Kidney glomerular epithelial cell (primary cell): Measurements from ENCODE around the gene KNDC1.

Source experiments
- DNase-seq: peaks from one replicate; lab custom pipeline; 2025; lab: John Stamatoyannopoulos, UW

Gene KNDC1

DNA sequence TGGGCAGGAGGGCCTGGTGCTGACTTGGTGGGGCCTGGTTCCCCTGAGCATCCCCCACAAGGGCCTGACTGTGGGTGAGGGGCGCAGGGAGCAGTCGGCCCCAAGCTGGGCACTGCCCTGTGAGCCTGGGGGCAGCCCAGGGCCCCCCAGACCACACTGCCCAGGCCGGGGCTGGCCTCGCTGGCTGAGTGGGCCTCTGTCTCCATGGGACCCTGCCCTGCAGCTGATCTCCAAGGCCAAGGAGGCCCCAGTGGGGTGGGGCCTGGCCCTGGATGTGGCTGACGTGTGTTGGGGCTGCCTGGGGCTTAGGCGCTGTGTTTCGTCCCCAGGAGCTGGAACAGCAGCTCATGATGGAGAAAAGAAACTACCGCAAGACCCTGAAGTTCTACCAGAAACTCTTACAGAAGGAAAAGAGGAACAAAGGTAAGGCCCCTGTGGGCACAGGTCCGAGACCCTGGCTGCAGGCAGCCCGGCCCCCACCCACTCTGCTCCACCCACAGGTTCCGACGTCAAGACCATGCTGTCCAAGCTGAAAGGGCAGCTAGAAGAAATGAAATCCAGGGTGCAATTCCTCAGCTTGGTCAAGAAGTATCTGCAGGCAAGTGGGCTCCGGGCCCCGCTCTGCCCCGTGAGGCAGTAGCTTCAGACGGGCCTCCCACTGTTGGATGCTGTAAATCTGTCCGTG is 46.5 kb downstream of the KNDC1 start:
- DNase-seq = no peak

DNA sequence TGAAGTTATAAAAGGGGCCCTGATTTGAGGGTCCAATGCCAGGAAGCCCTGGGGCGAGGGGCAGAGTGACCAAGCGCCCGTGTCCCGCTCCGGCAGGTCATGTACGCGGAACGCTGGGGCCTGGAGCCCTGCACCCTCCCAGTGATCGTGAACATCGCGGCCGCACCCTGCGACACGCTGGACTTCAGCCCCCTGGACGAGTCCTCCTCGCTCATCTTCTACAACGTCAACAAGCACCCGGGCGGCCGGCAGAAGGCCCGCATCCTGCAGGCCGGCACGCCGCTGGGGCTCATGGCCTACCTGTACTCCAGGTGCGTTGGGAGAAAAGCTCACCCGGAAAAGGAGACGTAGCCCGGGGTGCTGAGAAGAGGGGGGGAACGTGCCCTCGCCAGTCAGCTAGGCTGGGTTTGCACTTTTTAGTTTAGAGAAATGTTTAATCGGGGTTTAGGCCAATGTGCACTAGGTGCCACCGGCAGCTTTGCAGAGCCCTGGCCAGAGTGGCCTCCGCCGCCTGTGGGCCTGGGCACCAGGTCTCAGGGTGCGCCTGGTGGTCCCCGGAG is 47.1 kb downstream of the KNDC1 start:
- no peak for DNase-seq

GRCh38 chr10:133207627-133208026 is 47.6 kb downstream of the KNDC1 start:
- no peak for DNase-seq

DNA sequence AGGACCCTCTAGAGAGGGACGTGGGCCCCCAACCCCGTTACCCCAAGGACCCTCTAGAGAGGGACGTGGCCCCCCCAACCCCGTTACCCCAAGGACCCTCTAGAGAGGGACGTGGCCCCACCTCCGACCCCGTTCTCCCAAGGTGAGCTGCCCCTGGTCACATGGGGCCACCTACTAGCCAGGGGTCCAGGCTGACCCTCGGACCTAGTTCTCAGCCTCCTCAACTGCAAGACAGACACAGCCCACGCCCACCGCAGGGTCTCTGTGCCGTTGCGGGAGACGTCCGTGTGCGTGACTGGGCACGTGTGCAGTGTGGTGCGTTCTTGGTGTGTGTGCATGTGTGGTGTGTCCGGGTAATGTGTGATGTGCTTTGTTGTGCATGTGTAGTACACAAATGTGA is 48.4 kb downstream of the KNDC1 start:
- DNase-seq = no peak

DNA sequence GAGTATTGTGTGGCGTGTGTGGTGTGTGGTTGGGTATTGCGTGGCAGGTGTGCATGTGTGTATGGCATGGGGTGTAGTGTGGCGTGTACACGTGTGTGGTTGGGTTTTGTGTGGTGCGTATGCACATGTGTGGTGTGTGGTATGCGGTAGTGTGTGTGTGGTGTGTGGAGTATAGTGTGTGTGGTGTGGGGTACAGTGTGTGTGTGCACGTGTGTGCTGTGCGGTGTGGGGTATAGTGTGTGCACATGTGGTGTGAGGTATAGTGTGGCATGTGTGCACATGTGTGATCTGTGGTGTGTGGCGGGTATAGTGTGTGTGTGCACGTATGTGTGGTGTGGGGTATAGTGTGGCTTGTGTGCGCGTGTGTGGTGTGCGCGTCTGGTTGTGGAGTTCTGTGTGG is 49.1 kb downstream of the KNDC1 start:
- DNase-seq = no peak

DNA sequence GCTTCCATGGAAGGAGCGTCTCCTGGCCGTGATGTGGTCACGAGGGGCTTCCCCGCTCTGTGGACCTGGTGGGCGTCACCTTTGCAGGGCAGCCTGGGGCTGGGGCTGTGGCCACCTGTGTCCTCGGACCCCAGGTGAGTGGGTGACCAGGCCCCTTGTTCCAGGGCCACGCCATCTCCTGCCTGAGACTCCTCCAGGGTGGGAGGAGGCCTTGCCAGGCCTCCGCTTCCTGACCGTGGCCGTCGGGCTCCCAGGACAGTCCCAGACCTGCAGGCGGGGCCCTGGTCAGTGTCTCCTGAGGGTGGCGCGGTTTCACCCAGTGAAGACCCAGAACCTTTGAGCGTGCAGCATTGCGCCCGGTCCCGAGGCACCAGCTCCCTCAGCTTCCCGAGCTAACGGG is 49.6 kb downstream of the KNDC1 start:
- DNase-seq = no peak

DNA sequence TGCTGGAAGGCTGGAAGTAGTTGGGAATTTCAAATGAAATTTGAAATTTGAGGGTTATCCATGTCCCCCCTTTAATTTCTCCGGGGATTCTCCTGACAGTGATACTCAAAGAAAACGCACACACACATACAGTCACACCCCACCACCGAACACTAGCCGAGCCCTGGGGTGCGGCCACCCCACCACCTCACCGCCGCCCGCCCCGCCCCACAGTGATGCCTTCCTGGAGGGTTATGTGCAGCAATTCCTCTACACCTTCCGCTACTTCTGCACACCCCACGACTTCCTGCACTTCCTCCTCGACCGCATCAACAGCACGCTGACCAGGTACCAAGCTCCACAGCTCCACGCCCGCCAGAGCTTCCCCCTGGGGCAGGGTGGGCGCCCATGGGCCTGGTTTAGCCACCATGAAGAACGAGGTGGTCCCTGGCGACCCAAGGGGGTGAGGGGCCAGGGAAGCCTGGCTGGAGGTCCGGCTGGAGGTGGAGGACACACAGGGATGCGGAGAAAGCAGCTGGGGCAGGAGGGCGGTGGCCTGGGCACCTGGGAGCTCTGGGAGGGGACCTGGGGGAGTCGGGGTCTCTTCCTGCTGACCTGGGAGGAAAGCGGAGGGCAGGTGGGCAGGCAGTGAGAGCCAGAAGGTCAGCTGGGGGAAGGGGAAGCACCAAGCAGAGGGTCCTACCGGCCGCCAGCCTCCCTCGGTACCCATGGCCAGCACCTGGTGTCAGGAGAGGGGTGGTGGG is 50.5 kb downstream of the KNDC1 start:
- no peak for DNase-seq

GRCh38 chr10:133211141-133211830 is 51.3 kb downstream of the KNDC1 start:
- DNase-seq = no peak

DNA sequence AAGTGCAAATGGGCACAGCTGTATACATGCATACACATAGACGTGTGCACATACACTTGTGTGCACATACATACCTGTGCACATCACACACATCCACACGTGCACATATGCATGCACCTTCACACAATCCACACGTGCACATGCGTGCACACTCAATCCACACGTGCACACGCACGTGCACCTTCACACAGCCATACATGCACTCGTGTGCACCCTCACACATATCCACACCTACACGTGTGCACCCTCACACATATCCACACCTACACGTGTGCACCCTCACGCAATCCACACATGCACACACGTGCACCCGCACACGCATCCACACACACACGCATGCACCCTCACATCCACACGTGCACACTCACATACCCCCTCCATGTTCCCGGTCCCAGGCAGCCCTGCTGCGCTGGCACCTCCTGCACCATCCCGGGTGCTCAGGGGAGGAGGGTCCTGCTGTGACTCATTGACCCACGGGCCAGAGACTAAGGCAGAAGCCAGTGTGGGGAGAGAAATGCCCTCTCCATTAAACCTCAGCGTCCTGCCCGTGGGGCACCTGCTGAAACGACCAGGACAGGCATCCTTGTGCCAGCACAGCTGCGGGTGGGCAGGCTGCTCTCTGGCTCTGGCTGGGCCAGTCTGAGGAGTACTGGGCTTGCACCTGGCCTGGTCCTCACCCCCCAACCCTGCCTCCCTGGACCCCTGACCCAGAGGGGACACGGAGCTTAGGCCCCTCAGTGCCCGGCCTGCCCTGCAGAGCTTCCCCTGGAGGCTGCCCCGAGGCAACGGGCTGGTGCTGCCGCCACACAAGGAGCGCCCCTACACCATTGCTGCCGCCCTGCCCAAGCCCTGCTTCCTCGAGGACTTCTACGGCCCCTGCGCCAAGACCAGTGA is 52.2 kb downstream of the KNDC1 start:
- no peak for DNase-seq

- no peak for DNase-seq
Measured at GRCh38 chr10:133212853-133213494, 53.0 kb downstream of the KNDC1 start.

GRCh38 chr10:133213641-133214467 is 53.8 kb downstream of the KNDC1 start:
- DNase-seq = no peak

GRCh38 chr10:133214468-133215410 is 54.7 kb downstream of the KNDC1 start:
- DNase-seq = no peak

- DNase-seq = no peak
Measured at GRCh38 chr10:133215586-133215985, 55.6 kb downstream of the KNDC1 start.

DNA sequence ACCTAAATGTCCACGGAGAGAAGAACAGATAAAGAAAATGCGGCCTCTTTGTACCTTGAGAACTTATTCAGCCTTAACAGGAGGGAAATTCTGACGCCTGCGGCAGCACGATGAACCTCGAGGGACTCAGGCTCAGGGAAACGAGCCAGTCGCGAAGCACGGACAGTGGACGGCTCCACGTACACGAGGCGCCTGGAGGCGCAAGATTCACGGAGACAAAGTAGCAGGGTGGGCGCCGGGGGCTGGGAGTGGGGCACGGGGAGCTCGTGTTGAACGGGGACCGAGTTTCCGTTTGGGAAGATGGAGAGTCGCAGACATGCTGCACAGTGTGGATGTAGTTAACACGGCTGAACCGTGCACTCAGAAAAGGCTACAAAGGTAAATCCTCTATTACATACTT is 56.8 kb downstream of the KNDC1 start:
- no peak for DNase-seq

DNA sequence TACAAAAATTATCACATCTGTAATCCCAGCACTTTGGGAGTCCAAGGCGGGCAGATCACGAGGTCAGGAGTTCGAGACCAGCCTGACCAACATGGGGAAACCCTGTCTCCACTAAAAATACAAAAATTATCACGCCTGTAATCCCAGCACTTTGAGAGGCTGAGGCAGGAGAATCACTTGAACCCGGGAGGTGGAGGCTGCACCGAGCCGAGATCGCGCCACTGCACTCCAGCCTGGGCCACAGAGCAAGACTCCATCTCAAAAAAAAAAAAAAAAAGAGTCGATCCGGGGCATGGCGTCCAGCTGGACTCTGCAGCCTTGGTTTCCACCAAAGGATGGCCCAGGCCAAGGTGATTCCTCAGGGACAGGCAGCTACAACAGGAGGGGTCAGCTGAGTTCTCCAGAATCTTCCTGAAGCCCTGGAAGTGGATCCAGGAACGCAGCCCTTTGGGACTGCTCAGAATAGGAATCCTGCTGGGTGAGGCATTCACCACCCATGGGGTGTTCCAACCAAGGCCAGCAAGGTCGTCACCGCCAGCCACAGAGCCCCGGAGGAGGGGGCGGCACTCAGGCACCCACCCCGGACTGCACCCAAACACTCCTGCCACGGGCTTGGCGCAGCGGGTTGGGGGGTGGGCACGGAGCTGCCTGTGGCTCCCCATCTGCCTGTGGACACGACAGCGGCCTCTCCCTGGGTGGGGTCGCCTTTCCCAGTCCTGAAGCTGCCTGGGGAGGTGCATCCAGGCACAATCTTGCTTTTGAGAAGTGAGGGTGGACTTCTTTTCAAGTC is 58.0 kb downstream of the KNDC1 start:
- no peak for DNase-seq

DNA sequence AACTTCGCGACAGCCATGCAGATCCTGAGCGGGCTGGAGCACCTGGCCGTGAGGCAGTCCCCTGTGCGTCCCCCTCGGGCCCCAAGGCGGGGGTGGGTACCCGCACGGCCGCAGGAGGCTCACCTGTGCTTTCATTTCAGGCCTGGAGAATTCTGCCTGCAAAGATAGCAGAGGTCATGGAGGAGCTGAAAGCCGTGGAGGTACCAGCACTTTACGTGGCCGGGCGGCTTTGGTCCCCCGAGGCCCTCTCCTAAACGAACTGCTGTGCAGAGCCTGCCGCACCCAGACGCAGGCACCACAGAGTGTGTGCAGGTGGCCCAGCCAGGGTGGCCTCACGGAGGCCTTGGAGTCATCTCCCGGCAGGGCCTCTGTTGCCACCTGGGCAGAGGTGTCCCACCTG is 58.9 kb downstream of the KNDC1 start:
- no peak for DNase-seq

DNA sequence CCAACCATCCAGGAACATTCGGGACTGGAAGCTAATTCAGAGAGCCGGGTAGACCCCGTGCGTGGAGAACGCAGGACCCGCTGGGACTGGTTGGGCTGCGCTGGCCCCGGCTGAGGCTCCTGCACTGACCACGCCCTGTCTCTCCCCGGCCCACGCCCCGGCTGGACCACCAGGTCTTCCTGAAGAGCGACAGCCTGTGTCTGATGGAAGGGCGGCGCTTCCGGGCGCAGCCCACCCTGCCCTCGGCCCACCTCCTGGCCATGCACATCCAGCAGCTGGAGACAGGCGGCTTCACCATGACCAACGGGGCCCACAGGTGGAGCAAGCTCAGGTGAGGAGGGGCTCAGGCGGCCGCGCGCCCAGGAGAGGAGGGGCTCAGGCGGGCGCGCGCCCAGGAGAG is 59.8 kb downstream of the KNDC1 start:
- DNase-seq = no peak

DNA sequence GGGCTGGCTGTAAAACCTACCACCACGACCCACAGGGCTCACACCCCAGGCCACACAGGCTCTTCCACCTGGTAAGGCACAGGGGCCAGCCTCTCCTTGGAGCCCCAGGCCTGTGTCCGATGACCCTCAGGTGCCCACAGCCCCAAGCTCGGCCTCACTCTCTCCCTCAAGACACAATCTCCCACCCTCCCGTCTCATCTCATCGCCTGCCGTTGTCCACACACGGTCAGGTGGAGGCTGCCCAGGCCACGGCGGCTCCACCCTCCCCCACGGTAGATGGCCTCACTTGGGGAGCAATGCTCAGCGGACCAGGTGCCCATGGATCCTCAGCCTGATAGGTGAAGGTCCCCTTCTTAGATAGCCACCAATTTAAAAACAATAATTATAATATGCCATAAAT is 61.3 kb downstream of the KNDC1 start:
- no peak for DNase-seq
